Measurements from ENCODE around the gene POLR1G. TPM values are rescaled to one million over a fixed set of nuclear protein-coding genes. Genes with fewer than 3 reads are reported as not detected.

POLR1G gene
- total and polyA plus RNA-seq, 9 of the 15 experiments (the other 6 are each of a cell fraction or from before 2014, with no cell fraction given): 3.0 to 50.1 (median 27.4) TPM

GRCh38 chr19:45443462-45444317 lies 37.2 kb downstream of the POLR1G start:
- under 1% methylated on average over 42 of the region's 49 CpGs for WGBS (ENCODE audit: insufficient coverage, low coverage, missing lambda C conversion rate)
- Histone ChIP-seq H3K4me2 (ENCODE audit: insufficient read depth, low read length) (peak overlapping the region; percentile 90), H3K27ac (ENCODE audit: extremely low read depth, low read depth, low read length) (peak overlapping the region; percentile 92), H3K79me2 (ENCODE audit: control insufficient read depth, insufficient read depth, low read length) (no peaks in the 10 kb centered on the region), H3K4me3 (peak overlapping the region; percentile 52), H3K9me3 (replicated peaks; ENCODE audit: control insufficient read depth, insufficient read depth, low read depth, low read length) (no peaks in the 10 kb centered on the region), H3K4me1 (replicated peaks in 1 of 2; ENCODE audit: control insufficient read depth in 2 of 2, insufficient read depth in 2 of 2, low read length in 2 of 2) (peaks cover 38 to 56% of the 10 kb centered on the region in 2 experiments), H2AFZ (ENCODE audit: low read depth, low read length) (peak overlapping the region; percentile 74), H3K36me3 (ENCODE audit: control insufficient read depth, insufficient read depth, low read length) (no peaks in the 10 kb centered on the region), H3K27me3 (ENCODE audit: control insufficient read depth in 2 of 2, insufficient read depth in 2 of 2, low read length in 2 of 2) (no peaks in the 10 kb centered on the region), H4K20me1 (replicated peaks; ENCODE audit: control insufficient read depth, insufficient read depth, low read length) (0 out of 2 replicates have a peak, but pooled peaks cover 4% of the 10 kb centered on the region), H3K9me1 (ENCODE audit: control insufficient read depth, insufficient read depth, low read length) (no peaks in the 10 kb centered on the region), H3K9ac (ENCODE audit: insufficient read depth in 1 of 2, low read depth in 2 of 2, low read length in 2 of 2) (peak overlapping the region; percentile 85 to 93)
- intact Hi-C loops (cut with micrococcal nuclease) (loop anchor here (1.0 to 5.0 kb wide), 2 partner anchors 35 to 199 kb away; no protein-coding TSS in a partner anchor), in situ Hi-C loops (cut with MboI) (loop anchor here (5.0 kb wide), 1 partner anchor 34 kb away; no protein-coding TSS in a partner anchor)
- ChIA-PET CTCF (ENCODE audit: low intra/inter-chr PET ratio) (interaction anchor here (0.8 to 6.4 kb wide), 2 partner anchors 35 to 36 kb away, joined by 6 to 179 read pairs; no protein-coding TSS in a partner anchor), POLR2A (interaction anchor here (0.6 kb wide), 1 partner anchor 13 kb away, joined by 3 read pairs; no protein-coding TSS in a partner anchor)
- DNase-seq (ENCODE audit: extremely low read depth in 1 of 4, low spot score in 3 of 4) (peak; percentile 89 to 95 (median 95)), FAIRE-seq (no peak), ATAC-seq (peak; percentile 46)
- no TSS peak for BruUV-seq (replicated peaks)
- TF ChIP-seq ATF4 (CRISPR knock-in tag; IDR thresholded peaks at IDR 0.05) (no peak; the same call in 1 of the 2 replicates), NELFE (IDR thresholded peaks at IDR 0.05; ENCODE audit: insufficient read depth, insufficient read length) (no peak), PHF21A (IDR thresholded peaks at IDR 0.05; ENCODE audit: borderline replicate concordance, low read depth) (peak; percentile 79; the same call in 1 of the 2 replicates), HDAC6 (IDR thresholded peaks at IDR 0.05; ENCODE audit: low read depth, low read length) (no peak), RERE (CRISPR knock-in tag; IDR thresholded peaks at IDR 0.05; ENCODE audit: borderline replicate concordance) (no peak), HDGF (IDR thresholded peaks at IDR 0.05) (0 out of 2 replicates have a peak, but pooled peaks have one; percentile 51), HLTF (IDR thresholded peaks at IDR 0.05) (peak; percentile 91; the same call in 1 of the 2 replicates), MLX (CRISPR knock-in tag; conservative IDR thresholded peaks at IDR 0.05) (no peak), CGGBP1 (CRISPR knock-in tag; IDR thresholded peaks at IDR 0.05) (no peak), JUND (IDR thresholded peaks at IDR 0.05; ENCODE audit: borderline replicate concordance, low read depth, low read length) (peak; percentile 53), JUND (tag; IDR thresholded peaks at IDR 0.05; ENCODE audit: borderline replicate concordance, low read depth, low read length) (peak; percentile 37; the same call in 1 of the 3 replicates), ZNF707 (CRISPR knock-in tag; conservative IDR thresholded peaks at IDR 0.05) (no peak), HIVEP1 (CRISPR knock-in tag; IDR thresholded peaks at IDR 0.05) (no peak)

Data from K562 (cell line).